Dermis microvascular lymphatic vessel endothelial cell (primary cell): ENCODE results near the gene SDHAF2. TPM values are rescaled to one million over a fixed set of nuclear protein-coding genes. Genes with fewer than 3 reads are reported as not detected.
"Not testable (repeated sequence)": the region's sequence is repeated elsewhere in the genome, so short reads cannot be mapped to it uniquely, and the experiment has no call there.

ENCODE experiments used
- DNase-seq, 2 donors: peaks; one replicate each; pipeline versions ENCODE4 v3.0.0 to v3.0.0-alpha.2; 2010; ENCODE audit warnings: low read depth in 2 of 2
- total RNA-seq: library from RNA; depleted of rRNA; stranded (reverse); fragments of >200 nt; gene quantifications from 2 replicates; pipeline ENCODE4 v1.2.1, GENCODE V29; 2014

SDHAF2 gene
- 39.1 and 50.7 TPM in 2 replicates for total RNA-seq

- peak; percentile 86 to 97 for DNase-seq
Observed at GRCh38 chr11:61429691-61430582, at the start of gene SDHAF2, which contains the start of gene CPSF7. SDHAF2 (plus strand) TSS chr11:61430124; CDS start chr11:61430147, 23 bp downstream. CPSF7 (minus strand) TSS chr11:61429975; CDS start chr11:61429235, 740 bp downstream.

- DNase-seq = no peak
Observed at GRCh38 chr11:61380884-61381283, 49.0 kb upstream of the SDHAF2 start.

- DNase-seq = not testable (repeated sequence)
Observed at GRCh38 chr11:61383859-61384258, 46.1 kb upstream of the SDHAF2 start.

GRCh38 chr11:61384271-61385242 lies 45.4 kb upstream of the SDHAF2 start:
- peak in 1 of 2 donors; percentile 35 for DNase-seq

- no peak for DNase-seq
Observed at GRCh38 chr11:61390161-61390560, 39.8 kb upstream of the SDHAF2 start.

GRCh38 chr11:61392981-61393595 lies 36.8 kb upstream of the SDHAF2 start:
- peak in 1 of 2 donors; percentile 30 for DNase-seq

GRCh38 chr11:61401173-61401572 lies 28.8 kb upstream of the SDHAF2 start:
- DNase-seq = no peak

GRCh38 chr11:61401573-61401972 lies 28.4 kb upstream of the SDHAF2 start:
- DNase-seq = no peak

- no peak for DNase-seq
Observed at GRCh38 chr11:61403658-61404057, 26.3 kb upstream of the SDHAF2 start.

- DNase-seq = no peak
Observed at GRCh38 chr11:61404103-61404502, 25.8 kb upstream of the SDHAF2 start.

- DNase-seq = no peak
Observed at GRCh38 chr11:61404641-61405040, 25.3 kb upstream of the SDHAF2 start.

- no peak for DNase-seq
Observed at GRCh38 chr11:61406067-61406466, 23.9 kb upstream of the SDHAF2 start.

- no peak for DNase-seq
Observed at GRCh38 chr11:61406991-61407728, 22.8 kb upstream of the SDHAF2 start.

- no peak for DNase-seq
Observed at GRCh38 chr11:61411589-61411988, 18.3 kb upstream of the SDHAF2 start.

GRCh38 chr11:61413496-61413895 lies 16.4 kb upstream of the SDHAF2 start:
- no peak for DNase-seq

- DNase-seq = no peak
Observed at GRCh38 chr11:61414547-61414946, 15.4 kb upstream of the SDHAF2 start.

GRCh38 chr11:61415381-61415780 lies 14.5 kb upstream of the SDHAF2 start:
- no peak for DNase-seq

- DNase-seq = no peak
Observed at GRCh38 chr11:61416941-61417340, 13.0 kb upstream of the SDHAF2 start.

- DNase-seq = peak in 1 of 2 donors; percentile 11
Observed at GRCh38 chr11:61417670-61418069, 12.3 kb upstream of the SDHAF2 start.

- DNase-seq = no peak
Observed at GRCh38 chr11:61418136-61418535, 11.8 kb upstream of the SDHAF2 start.

GRCh38 chr11:61422226-61422625 lies 7.7 kb upstream of the SDHAF2 start:
- DNase-seq = no peak
